ENCODE data around the gene SPACA9.

GRCh38 chr9:132879457-132880323 lies 992 bp downstream of the SPACA9 start:
- TF ChIP-seq, protein P1, sequence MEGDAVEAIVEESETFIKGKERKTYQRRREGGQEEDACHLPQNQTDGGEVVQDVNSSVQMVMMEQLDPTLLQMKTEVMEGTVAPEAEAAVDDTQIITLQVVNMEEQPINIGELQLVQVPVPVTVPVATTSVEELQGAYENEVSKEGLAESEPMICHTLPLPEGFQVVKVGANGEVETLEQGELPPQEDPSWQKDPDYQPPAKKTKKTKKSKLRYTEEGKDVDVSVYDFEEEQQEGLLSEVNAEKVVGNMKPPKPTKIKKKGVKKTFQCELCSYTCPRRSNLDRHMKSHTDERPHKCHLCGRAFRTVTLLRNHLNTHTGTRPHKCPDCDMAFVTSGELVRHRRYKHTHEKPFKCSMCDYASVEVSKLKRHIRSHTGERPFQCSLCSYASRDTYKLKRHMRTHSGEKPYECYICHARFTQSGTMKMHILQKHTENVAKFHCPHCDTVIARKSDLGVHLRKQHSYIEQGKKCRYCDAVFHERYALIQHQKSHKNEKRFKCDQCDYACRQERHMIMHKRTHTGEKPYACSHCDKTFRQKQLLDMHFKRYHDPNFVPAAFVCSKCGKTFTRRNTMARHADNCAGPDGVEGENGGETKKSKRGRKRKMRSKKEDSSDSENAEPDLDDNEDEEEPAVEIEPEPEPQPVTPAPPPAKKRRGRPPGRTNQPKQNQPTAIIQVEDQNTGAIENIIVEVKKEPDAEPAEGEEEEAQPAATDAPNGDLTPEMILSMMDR (IDR thresholded peaks at IDR 0.05 in 8 of 11, conservative IDR thresholded peaks at IDR 0.05 in 3 of 11): no peak
- no peak for TF ChIP-seq POLR2AphosphoS5 (IDR thresholded peaks at IDR 0.05)
- no peak for TF ChIP-seq POLR2A (IDR thresholded peaks at IDR 0.05)
